Measurements from ENCODE around the gene CUBN.
"Not testable (repeated sequence)": the region's sequence is repeated elsewhere in the genome, so short reads cannot be mapped to it uniquely, and the experiment has no call there.

The CUBN gene

DNA sequence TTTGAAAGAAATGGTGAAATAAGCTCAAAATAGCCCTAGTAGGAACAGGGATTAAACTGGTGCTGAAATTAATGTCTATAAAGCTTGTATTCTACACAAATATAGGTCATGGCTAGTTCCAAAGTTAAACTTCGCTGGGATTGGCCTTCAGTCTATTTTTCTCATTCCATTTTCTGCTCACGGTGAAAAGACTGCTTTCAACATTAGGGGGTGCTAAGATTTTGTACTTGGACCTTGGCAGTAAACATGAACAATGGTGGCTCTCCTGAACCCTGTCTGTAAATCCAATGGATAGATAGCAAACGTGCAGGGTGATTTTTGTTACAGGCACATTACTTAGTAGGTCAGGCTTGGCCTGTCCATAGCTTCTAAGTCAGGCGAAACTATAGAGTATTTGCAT lies 276.4 kb downstream of the CUBN start:
- FAIRE-seq: no peak

DNA sequence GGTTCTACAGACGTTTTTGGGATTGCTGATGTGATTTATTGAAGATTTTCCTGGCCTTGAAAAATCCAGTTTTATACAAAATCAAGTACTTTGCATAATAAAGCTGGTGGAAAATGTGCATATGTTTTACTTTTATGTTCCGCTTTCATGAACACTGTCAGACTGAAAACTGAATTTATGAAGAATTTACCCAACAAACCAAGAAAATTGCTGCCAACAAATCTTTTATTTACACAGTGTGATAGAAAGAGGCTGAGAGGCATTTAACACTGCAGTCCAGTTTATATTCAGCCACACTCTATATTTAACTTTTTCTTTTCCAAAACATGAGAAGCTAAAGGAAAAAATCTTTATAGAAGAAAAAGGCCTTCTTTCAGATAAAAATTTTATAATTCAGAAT lies 277.0 kb downstream of the CUBN start:
- FAIRE-seq: no peak

DNA sequence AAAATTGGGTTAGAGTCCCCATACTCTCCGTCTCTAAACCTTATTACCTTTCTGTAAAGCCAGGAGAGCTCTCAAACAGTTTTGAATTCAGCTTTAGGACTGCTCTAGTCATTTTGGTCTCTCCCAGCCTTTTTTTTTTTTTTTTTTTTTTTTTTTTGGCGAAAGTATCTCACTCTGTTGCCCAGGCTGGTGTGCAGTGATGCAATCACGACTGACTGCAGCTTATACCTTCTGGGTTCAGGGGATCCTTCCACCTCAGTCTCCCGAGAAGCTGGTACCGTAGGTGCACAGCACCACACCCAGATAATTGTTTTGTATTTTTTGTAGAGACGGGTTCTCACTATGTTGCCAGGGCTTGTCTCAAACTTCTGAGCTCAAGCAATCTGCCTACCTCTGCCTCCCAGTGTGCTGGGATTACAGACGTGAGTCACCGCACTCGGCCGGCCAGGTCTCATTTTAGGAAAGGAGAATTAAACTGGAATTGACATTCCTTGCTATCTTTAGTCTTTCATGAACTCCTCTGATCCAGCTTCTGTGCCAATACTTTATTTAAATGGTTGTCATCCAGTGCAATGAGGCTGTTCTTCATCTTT lies 281.0 kb downstream of the CUBN start:
- FAIRE-seq: no peak

GRCh38 chr10:16847644-16848043 lies 282.0 kb downstream of the CUBN start:
- FAIRE-seq: no peak

DNA sequence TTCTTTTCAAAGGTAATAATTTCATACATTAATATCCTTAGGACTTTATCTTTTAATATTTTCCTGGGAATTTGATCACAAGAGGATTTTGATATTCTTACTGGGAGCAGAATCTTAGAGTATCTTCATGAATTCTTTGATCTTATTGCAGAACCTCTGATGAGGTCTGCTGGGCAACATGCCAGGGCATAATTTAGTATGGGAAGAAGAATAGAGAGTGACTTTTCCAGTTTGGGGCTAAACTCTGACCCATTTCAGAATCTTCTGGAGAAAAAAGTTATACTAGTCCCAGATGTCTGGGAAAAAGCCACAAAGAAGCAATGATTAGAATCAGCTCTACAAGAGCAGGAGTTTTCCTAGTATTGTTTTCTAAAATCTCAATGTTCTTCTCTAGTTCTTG lies 284.4 kb downstream of the CUBN start:
- FAIRE-seq: no peak

DNA sequence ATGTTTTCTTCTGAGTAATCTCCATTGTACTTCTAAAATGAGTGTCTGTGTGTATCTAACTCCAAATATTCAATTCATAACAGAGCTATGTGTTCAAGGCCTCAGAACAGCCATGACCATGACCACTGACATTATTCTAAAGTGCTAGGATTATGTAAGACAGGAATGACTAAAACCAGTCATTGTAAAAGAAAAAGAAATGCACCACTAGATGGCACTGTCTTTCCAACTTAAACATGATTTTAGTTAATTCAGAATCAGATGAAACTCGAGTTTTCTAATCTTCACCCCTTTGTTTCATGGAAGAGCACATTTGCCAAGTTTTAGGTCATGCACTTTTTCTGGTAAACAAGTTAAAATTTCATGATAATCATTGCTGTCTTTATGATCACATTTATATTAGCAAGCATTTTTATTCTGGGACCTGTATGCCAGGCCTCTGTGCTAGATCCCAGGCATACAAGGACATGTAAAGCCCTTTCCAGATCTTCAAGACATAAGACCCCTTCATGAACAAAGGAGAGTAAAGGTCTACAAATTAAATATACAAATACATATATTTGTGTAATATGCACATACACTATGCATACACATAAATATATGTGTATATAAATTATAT lies 286.2 kb downstream of the CUBN start:
- peak; percentile 100 for FAIRE-seq

DNA sequence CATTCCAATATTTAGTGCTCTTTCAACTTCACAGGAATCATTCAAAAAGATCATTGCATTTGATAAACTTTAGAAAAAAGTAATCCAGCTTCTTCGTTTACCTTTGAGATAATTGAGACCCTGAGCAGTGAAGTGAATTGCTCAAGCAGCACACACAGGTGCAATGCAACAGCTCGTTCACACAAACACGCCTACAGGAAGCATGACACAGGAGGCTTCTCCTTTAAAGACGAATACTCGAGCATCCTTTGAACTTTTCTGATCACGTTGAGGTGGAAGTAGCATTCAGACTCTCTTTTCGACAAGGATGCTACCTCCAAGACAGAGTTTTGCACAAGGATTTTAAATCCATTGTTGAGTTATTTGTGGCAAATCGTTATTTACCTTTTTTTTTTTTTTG lies 294.4 kb downstream of the CUBN start:
- no peak for FAIRE-seq

DNA sequence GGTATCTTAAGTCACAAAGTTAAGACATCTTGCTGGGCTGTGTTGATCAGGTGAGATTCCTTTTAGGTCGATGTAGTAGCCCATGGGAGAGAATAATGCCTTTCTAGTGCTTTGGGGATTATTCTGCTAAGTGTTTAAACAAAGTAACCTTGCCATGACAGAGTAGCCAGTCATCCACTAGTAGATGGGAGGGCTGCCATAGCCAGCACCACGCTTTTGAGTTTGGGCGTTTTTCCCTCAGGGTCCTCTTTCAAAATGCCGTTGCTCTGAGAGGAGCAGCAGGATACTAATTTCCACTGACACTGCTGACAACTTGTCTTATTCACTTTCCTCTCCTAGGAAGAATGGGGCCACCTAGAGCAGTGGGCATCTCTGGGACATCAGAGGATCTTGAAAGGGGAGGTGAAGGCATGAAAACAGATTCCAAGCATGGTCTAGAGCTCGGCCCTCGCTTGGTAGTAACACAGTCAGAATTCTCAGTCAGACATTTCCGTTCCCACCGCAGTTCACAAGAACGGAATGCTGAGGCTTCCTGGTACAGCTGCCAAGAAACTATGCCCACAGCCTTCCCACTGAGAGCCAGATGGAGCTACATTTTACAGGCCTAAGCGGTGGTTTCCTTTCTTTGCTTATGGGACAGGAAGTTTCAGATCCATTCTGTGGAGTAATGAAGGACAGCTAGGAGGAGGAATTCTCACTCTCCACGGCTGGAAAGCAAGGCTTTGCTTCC lies 297.1 kb downstream of the CUBN start:
- FAIRE-seq: no peak

DNA sequence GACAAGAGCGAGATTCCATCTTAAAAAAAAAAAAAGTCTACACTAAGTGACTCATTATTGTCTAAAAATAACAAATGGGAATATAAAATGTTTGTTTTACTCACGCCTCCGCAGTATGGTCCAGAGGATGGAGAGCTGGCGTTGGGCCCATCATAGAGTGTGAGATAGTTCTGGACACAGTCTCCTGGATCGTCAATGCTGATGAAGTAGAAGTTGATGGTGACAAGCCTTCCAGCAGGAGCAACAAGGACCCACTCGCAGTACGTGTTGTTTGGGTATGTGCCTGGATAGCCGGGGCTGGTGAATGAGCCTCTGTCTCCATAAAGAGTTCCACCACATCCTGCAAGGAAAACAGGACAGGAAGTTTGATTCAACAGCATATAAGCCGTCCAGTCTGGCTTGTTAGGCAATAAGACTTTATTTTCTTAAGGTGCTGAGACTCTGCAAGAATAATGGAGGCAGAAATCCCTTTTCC lies 300.9 kb downstream of the CUBN start:
- no peak for FAIRE-seq

DNA sequence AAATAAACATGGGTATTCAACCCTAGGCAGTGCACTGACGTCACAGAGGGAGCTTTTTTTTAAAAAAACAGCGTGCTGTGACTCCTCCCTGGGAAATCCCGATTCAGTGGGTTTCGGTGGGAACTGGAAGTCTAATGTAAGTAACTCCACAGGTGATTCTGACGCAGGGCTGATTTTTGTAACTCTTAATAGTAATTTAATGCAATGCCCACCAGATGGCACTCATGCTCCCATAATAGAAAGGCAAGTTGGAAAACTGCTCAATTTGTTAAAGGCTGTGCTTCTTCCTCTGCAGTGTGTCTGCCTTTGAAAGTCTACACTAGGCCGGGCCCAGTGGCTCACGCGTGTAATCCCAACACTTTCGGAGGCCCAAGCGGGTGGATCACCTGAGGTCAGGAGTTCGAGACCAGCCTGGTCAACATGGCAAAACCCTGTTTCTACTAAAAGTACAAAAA lies 301.5 kb downstream of the CUBN start:
- peak; percentile 95 for FAIRE-seq

GRCh38 chr10:16827474-16827873 lies 302.1 kb downstream of the CUBN start:
- not testable (repeated sequence) for FAIRE-seq

DNA sequence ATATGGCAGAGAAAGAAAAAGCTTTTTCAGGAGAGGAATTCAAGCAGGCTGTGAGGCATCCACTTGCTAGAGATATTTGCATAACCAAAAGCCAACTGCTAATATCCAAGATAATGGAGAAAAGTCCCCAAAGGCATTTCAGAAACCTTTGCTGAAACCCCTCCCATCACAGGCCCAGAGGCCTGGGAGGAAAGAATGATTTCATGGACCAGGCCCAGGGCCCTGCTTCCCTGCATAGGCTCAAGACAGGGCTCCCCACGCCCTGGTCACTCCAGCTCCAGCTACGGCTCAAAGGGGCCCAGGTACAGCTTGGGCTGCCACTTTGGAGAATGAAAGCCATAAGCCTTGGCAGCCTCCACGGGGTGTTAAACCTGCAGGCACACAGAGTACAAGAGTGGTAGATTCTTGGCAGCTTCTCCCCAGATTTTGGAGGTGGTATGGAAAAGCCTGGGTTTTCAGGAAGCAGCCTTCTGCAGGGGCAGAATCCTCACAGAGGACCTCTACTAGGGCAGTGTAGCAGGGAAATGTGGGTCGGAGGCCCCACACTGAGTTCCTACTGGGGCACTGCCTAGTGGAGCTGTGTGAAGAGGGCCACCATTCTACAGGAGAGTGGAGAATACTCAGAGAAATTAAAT lies 306.8 kb downstream of the CUBN start:
- no peak for FAIRE-seq

DNA sequence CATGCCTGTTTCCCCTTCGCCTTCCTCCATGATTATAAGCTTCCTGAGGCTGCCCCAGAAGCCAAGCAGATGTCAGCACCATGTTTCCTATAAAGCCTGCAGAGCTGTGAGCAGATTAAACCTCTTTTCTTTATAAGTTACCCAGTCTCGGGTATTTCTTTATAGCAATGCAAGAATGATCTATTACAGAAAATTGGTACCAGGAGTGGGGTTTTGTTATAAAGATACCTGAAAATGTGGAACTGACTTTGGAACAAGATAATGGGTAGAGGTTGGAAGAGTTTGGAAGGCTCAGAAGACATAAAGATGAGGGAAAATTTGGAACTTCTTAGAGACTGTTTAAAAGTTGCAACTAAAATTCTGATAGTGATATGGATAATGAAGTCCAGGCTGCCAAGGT lies 307.6 kb downstream of the CUBN start:
- FAIRE-seq: no peak

DNA sequence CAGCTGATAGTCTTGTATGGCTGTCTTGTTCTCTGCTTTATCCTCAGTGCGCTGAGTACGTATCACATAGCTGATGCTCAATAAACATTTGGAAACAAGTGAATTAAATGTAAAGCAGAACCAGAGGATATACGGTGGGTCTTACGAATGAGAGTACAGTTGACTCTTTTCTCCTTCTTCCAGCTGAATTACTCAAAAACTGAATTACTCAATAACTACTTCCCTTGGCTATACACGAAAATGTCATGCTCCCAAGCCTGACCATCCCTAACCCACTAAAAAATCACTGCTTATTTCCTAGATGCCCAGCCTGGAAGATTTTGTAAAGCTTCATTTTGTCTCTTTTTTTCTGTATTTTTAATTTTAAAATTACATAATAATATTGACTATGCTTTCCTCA lies 309.2 kb downstream of the CUBN start:
- FAIRE-seq: no peak

DNA sequence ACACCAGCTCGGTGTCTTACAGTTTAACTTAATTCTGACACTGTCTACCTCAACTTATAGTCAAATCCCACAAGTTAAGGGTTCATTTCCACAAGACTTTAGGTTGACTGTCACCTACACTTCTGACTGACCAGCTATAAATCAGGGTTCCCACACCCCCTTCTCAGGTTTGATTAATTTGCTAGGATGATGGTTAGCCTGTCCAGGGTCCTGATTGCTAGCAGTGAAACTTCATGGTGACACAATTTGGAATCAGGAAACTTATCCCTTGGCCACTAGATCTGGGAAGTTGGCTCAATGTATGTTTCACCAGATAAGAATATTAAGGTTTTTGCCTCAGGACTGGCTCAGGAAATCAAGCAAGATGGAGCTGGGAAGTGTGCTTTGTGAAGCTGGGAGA lies 309.6 kb downstream of the CUBN start:
- FAIRE-seq: no peak

DNA sequence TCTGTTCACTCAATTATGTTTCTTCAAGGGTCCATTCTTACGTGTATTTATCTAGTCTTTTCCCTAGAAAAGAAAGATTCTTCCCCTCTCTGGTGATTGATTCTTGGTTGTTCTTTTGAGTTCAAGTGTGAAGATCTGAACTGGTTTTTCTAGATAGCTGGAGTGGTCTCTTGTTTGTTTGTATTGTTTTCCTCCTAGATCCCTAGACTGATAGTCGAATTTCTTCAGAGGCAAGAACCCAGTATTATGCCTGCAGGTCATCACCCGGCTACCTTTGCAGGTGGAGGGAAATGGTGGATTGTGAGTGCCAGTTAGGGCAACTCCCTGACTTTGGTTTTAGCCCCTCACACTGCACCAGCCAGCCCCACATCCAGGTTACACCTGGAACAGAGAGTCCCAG lies 310.2 kb downstream of the CUBN start:
- no peak for FAIRE-seq

DNA sequence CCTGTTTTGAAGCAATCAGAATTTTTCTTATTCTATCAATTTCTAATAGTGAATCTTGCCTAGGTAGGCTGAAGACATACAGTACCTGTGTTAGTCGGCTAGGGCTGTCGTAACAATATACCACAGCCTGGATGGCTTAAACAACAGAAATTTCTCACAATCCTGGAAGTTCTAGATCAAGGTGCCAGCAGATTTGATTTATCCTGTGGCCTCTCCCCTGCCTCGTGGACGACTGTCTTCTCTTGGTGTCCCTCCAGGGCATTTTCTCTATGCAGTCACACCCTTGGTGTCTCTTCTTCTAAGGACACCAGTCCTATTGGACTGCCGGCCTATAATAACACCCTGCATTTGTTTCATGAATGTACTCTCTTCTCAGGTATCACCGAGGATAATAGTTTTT lies 310.6 kb downstream of the CUBN start:
- FAIRE-seq: no peak

- peak; percentile 98 for FAIRE-seq
Measured at GRCh38 chr10:16817125-16818019, 312.2 kb downstream of the CUBN start, which contains the start of gene RSU1. RSU1 (minus strand) TSS chr10:16817424; CDS start chr10:16817081, 343 bp downstream.

DNA sequence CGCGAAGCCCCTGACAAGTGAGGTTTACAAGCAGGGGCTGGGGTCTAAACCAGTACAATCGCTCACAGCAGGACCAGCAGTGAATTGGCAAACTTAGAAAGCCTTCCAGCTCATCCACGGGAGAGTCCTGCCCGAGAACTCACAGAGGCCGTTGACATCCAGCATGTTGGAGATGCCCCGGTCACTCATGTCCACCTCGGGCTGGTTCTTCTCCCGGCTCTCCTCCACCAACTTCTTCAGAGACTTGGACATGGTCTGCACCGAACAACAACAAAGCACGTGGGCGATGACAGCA lies 312.8 kb downstream of the CUBN start:
- FAIRE-seq: no peak

DNA sequence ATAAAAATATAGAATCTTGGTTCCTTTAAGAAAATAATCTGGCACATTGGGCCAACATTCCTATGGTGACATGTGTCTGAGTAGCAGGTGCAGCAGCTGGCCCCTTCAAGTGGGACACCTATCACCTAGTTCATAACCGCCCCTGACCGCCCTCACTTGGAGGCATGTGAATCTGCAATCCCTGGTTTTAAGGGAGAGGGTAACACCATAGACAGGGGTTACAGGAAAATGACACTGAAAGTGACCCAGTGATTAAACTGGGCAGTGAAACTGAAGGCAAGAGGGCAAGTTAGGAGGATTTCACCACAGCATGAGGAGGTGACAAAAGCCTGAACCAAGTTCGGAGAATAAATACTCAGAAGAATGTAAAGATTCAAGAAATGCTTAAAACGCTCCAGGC lies 313.4 kb downstream of the CUBN start:
- FAIRE-seq: no peak

- FAIRE-seq: no peak
Measured at GRCh38 chr10:16814012-16814411, 315.6 kb downstream of the CUBN start.

- no peak for FAIRE-seq
Measured at GRCh38 chr10:16812676-16813075, 316.9 kb downstream of the CUBN start.

DNA sequence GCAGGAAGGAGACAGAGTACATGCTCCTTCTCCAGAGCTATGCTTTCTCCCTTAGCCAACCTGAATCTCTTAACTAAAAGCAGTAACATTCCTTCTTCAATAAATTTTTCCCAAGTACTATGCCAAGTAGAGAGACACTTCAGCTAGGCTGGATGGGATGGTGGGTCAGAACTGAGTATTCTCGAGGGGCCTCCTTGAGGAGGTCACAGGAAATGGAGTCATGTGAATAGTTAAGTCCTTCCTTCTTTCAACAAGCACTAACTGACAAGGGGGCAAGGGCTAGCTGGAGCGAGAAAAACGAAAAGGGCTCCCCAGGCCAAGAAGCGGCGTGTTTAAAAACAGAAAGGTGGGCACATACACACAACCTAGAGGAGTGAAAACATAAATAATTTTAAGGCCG lies 317.8 kb downstream of the CUBN start:
- FAIRE-seq: no peak

All from islet of Langerhans (tissue), 1 donor.